WTC11 (cell line): ENCODE measurements around the gene METTL9.
A peak's percentile ranks its signal among the peaks of the same experiment; 100 is the strongest.

ENCODE experiments used
- ATF1 ChIP-seq: sonication (generic); formaldehyde crosslinking; IDR thresholded peaks from 2 replicates; pipeline ENCODE4 v1.8.1; 2023; ENCODE audit warnings: mild to moderate bottlenecking, moderate library complexity, missing genetic modification reagents
- CREB1 ChIP-seq: sonication (generic); formaldehyde crosslinking; IDR thresholded peaks from 2 replicates; pipeline ENCODE4 v1.8.0; 2023; ENCODE audit warnings: mild to moderate bottlenecking, missing genetic modification reagents
- CTCF ChIP-seq: fragments of 200-600 bp; IDR thresholded peaks from 2 replicates; pipeline ENCODE4 v1.8.0; 2022; ENCODE audit warnings: antibody characterized with exemption
- GABPB1 ChIP-seq: sonication (generic); formaldehyde crosslinking; IDR thresholded peaks from 2 replicates; pipeline ENCODE4 v1.8.1; 2023; ENCODE audit warnings: mild to moderate bottlenecking, missing genetic modification reagents
- JUN ChIP-seq: sonication (generic); formaldehyde crosslinking; IDR thresholded peaks from 2 replicates; pipeline ENCODE4 v1.8.0; 2023; ENCODE audit warnings: mild to moderate bottlenecking, missing genetic modification reagents
- NR2C2 ChIP-seq: sonication (generic); formaldehyde crosslinking; IDR thresholded peaks from 2 replicates; pipeline ENCODE4 v1.8.0; 2022; ENCODE audit warnings: mild to moderate bottlenecking, missing genetic modification reagents
- NR3C1 ChIP-seq: sonication (generic); formaldehyde crosslinking; conservative IDR thresholded peaks from 2 replicates; pipeline ENCODE4 v1.8.1; 2023; ENCODE audit warnings: low read depth, mild to moderate bottlenecking, missing genetic modification reagents
- PRDM15 ChIP-seq: sonication (generic); formaldehyde crosslinking; IDR thresholded peaks from 2 replicates; pipeline ENCODE4 v1.8.0; 2022; ENCODE audit warnings: missing genetic modification reagents
- STAT6 ChIP-seq: sonication (generic); formaldehyde crosslinking; conservative IDR thresholded peaks from 2 replicates; pipeline ENCODE4 v1.8.1; 2023; ENCODE audit warnings: mild to moderate bottlenecking, low read depth, missing genetic modification reagents, moderate library complexity
- ZNF232 ChIP-seq: sonication (generic); formaldehyde crosslinking; IDR thresholded peaks from 2 replicates; pipeline ENCODE4 v1.8.0; 2022; ENCODE audit warnings: mild to moderate bottlenecking, missing genetic modification reagents
- ZNF317 ChIP-seq: sonication (generic); formaldehyde crosslinking; IDR thresholded peaks from 2 replicates; pipeline ENCODE4 v1.8.1; 2023; ENCODE audit warnings: low read depth, mild to moderate bottlenecking, moderate library complexity, missing genetic modification reagents, borderline replicate concordance
- ZNF512 ChIP-seq: sonication (generic); formaldehyde crosslinking; IDR thresholded peaks from 2 replicates; pipeline ENCODE4 v1.8.1; 2022; ENCODE audit warnings: missing genetic modification reagents, borderline replicate concordance

- TF ChIP-seq JUN (CRISPR knock-in tag) (peak; percentile 64; the same call in 1 of the 2 replicates), CTCF (no peak), ZNF232 (CRISPR knock-in tag) (no peak), ZNF317 (no peak), GABPB1 (no peak), NR2C2 (CRISPR knock-in tag) (no peak), CREB1 (CRISPR knock-in tag) (no peak), ZNF512 (CRISPR knock-in tag) (no peak), STAT6 (CRISPR knock-in tag) (no peak), ATF1 (CRISPR knock-in tag) (no peak), NR3C1 (no peak), PRDM15 (CRISPR knock-in tag) (no peak)
These were observed 85.7 kb downstream of the METTL9 start for GRCh38 chr16:21685034-21685455.
